GM18909 (cell line): Measurements from ENCODE around the gene SMC5.
"Not testable (repeated sequence)": the region's sequence is repeated elsewhere in the genome, so short reads cannot be mapped to it uniquely, and the experiment has no call there.

Source experiments
- ATAC-seq: cut with Tn5 transposase; IDR thresholded peaks from one replicate; pipeline ENCODE4 v1.9.1; 2021; ENCODE audit warnings: mild to moderate bottlenecking; ENCODE audit not compliant: unreplicated experiment, poor library complexity

The SMC5 gene

GRCh38 chr9:70258692-70259511 is at the start of gene SMC5:
Gene SMC5 (plus strand): TSS chr9:70258978. CDS start chr9:70259079, 101 bp downstream.
- ATAC-seq, result peak; percentile 85

- no peak for ATAC-seq
These were observed 41.7 kb upstream of the SMC5 start for GRCh38 chr9:70217029-70217428.

- no peak for ATAC-seq
These were observed 40.0 kb upstream of the SMC5 start for GRCh38 chr9:70218767-70219166.

GRCh38 chr9:70220216-70220615 is 38.6 kb upstream of the SMC5 start:
- ATAC-seq, result no peak

- no peak for ATAC-seq
These were observed 36.4 kb upstream of the SMC5 start for GRCh38 chr9:70222354-70222753.

GRCh38 chr9:70228118-70228517 is 30.7 kb upstream of the SMC5 start:
- no peak for ATAC-seq

- no peak for ATAC-seq
These were observed 30.2 kb upstream of the SMC5 start for GRCh38 chr9:70228611-70229010.

GRCh38 chr9:70229026-70229425 is 29.8 kb upstream of the SMC5 start:
- no peak for ATAC-seq

- ATAC-seq, result no peak
These were observed 29.2 kb upstream of the SMC5 start for GRCh38 chr9:70229579-70229978.

GRCh38 chr9:70232476-70232875 is 26.3 kb upstream of the SMC5 start:
- no peak for ATAC-seq

- not testable (repeated sequence) for ATAC-seq
These were observed 24.6 kb upstream of the SMC5 start for GRCh38 chr9:70234208-70234607.

- ATAC-seq, result not testable (repeated sequence)
These were observed 12.8 kb upstream of the SMC5 start for GRCh38 chr9:70245952-70246351.

GRCh38 chr9:70250221-70250620 is 8.6 kb upstream of the SMC5 start:
- no peak for ATAC-seq

GRCh38 chr9:70255486-70255885 is 3.3 kb upstream of the SMC5 start:
- no peak for ATAC-seq

- no peak for ATAC-seq
These were observed 2.6 kb upstream of the SMC5 start for GRCh38 chr9:70256123-70256551.

- no peak for ATAC-seq
These were observed 1.3 kb upstream of the SMC5 start for GRCh38 chr9:70257502-70257901.

- peak; percentile 49 for ATAC-seq
These were observed 637 bp upstream of the SMC5 start for GRCh38 chr9:70257991-70258691.

- ATAC-seq, result no peak
These were observed 679 bp downstream of the SMC5 start for GRCh38 chr9:70259512-70259802.

GRCh38 chr9:70260007-70260443 is 1.2 kb downstream of the SMC5 start:
- no peak for ATAC-seq

GRCh38 chr9:70260606-70261005 is 1.8 kb downstream of the SMC5 start:
- peak; percentile 41 for ATAC-seq

- no peak for ATAC-seq
These were observed 2.5 kb downstream of the SMC5 start for GRCh38 chr9:70261131-70261870.
